ENCODE measurements around the gene DSN1.

Gene DSN1

DNA sequence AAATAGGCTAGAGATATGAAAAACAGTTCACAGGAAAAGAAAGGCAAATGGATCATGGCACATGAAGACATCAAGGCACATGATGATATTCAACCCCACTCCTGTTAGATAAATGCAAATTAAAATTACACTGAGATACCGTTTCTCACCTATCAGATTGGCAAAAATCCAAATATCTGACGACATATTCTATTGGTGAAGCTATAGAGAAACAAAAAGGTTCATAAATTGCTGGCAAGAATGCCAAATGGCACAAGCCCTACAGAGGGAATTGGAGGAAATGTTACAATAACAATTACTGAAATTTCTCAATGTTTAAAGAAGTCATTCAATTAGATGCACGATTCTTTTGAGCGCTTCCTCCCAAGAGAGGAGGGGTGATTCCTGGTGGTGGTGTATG, 45.3 kb upstream of the DSN1 start:
- H3K36me3 ChIP-seq (ENCODE audit: control insufficient read depth in 4 of 4, insufficient read depth in 4 of 4, low read length in 3 of 4): peaks cover 10 to 48% (median 23%) of the 10 kb centered on the region in 4 experiments
- H3K27me3 ChIP-seq (replicated peaks in 2 of 5; ENCODE audit: control insufficient read depth in 4 of 5, insufficient read depth in 5 of 5, low read length in 4 of 5): no peaks in the 10 kb centered on the region
- WGBS (ENCODE audit: insufficient coverage): no CpG with 5 or more reads among the region's 4 CpGs
- peak in 1 of 3 donors; percentile 33 for DNase-seq
- H3K4me3 ChIP-seq (ENCODE audit: control insufficient read depth in 1 of 7, extremely low read depth in 1 of 7, insufficient read depth in 4 of 7, low read depth in 2 of 7, low read length in 6 of 7): no peak overlapping the region
- no peak overlapping the region for H3K27ac ChIP-seq (ENCODE audit: insufficient read depth in 1 of 2, low read depth in 1 of 2, low read length in 2 of 2, poor library complexity in 1 of 2, severe bottlenecking in 2 of 2)
- H3K9me3 ChIP-seq (ENCODE audit: control extremely low read depth in 1 of 5, control insufficient read depth in 4 of 5, insufficient read depth in 2 of 5, low read depth in 1 of 5, low read length in 4 of 5): no peaks in the 10 kb centered on the region
- no peaks in the 10 kb centered on the region for H3K4me1 ChIP-seq (ENCODE audit: control extremely low read depth in 1 of 4, control insufficient read depth in 4 of 4, insufficient read depth in 4 of 4, low read length in 3 of 4)
- CTCF ChIA-PET: interaction anchor here (0.5 to 2.2 kb wide), 7 partner anchors 11 to 68 kb away, joined by 3 to 11 read pairs (median 3); no protein-coding TSS in a partner anchor
- POLR2A ChIA-PET: no interaction called here

DNA sequence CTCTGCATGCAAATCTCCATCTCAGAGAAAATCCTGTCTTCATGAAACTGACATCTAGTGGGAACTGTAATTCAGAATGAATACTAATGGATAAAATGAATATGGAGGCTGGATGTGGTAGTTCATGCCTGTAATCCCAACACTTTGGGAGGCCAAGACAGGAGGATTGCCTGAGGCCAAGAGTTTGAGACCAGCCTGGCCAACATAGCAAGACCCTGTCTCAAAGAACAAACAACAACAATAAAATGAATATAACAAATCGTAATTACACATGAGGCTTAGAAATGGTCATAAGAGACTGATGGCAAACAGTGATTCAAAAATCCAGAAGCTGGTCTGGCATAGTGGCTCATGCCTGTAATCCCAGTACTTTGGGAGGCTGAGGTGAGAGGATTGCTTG, 44.6 kb upstream of the DSN1 start:
- DNase-seq: no peak
- Histone ChIP-seq H3K9me3 (ENCODE audit: control extremely low read depth in 1 of 5, control insufficient read depth in 4 of 5, insufficient read depth in 2 of 5, low read depth in 1 of 5, low read length in 4 of 5) (no peaks in the 10 kb centered on the region), H3K4me3 (ENCODE audit: control insufficient read depth in 1 of 7, extremely low read depth in 1 of 7, insufficient read depth in 4 of 7, low read depth in 2 of 7, low read length in 6 of 7) (no peak overlapping the region), H3K27me3 (replicated peaks in 2 of 5; ENCODE audit: control insufficient read depth in 4 of 5, insufficient read depth in 5 of 5, low read length in 4 of 5) (no peaks in the 10 kb centered on the region), H3K27ac (ENCODE audit: insufficient read depth in 1 of 2, low read depth in 1 of 2, low read length in 2 of 2, poor library complexity in 1 of 2, severe bottlenecking in 2 of 2) (no peak overlapping the region), H3K4me1 (ENCODE audit: control extremely low read depth in 1 of 4, control insufficient read depth in 4 of 4, insufficient read depth in 4 of 4, low read length in 3 of 4) (no peaks in the 10 kb centered on the region), H3K36me3 (ENCODE audit: control insufficient read depth in 4 of 4, insufficient read depth in 4 of 4, low read length in 3 of 4) (peaks cover 11 to 45% (median 24%) of the 10 kb centered on the region in 4 experiments)
- WGBS (ENCODE audit: insufficient coverage): 100% methylated on average over 1 of the region's 1 CpG
- POLR2A ChIA-PET: no interaction called here
- CTCF ChIA-PET: interaction anchor here (1.1 to 2.2 kb wide), 5 partner anchors 10 to 18 kb away, joined by 3 to 11 read pairs (median 7); no protein-coding TSS in a partner anchor

DNA sequence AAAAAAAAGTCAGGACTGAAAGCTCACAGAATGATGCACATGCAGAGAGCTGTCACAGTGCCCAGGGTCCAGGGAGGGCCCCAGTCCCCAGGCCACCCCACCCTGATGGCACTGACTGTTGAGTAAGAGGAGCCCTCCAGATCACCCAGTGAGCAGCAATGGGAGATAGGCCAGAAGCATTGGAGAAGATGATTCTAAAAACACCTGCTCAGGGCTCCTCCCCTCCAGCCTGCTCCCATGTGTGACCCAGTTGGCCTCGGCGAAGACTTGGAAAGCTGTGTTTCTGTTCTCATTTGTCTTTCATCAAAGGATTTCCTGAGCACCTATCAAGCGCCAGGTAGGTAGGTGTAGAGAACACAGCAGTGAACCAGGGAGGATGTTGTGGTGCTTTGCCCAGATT, 43.9 kb upstream of the DSN1 start:
- 100% methylated on average over 3 of the region's 3 CpGs for WGBS (ENCODE audit: insufficient coverage)
- ChIA-PET POLR2A (no interaction called here), CTCF (interaction anchor here (0.9 to 1.9 kb wide), 6 partner anchors 9 to 43 kb away, joined by 3 to 7 read pairs (median 5); partner anchors contain the start of gene DSN1)
- no peaks in the 10 kb centered on the region for H3K9me3 ChIP-seq (ENCODE audit: control extremely low read depth in 1 of 5, control insufficient read depth in 4 of 5, insufficient read depth in 2 of 5, low read depth in 1 of 5, low read length in 4 of 5)
- H3K27me3 ChIP-seq (replicated peaks in 2 of 5; ENCODE audit: control insufficient read depth in 4 of 5, insufficient read depth in 5 of 5, low read length in 4 of 5): no peaks in the 10 kb centered on the region
- H3K27ac ChIP-seq (ENCODE audit: insufficient read depth in 1 of 2, low read depth in 1 of 2, low read length in 2 of 2, poor library complexity in 1 of 2, severe bottlenecking in 2 of 2): no peak overlapping the region
- no peak for DNase-seq
- no peaks in the 10 kb centered on the region for H3K4me1 ChIP-seq (ENCODE audit: control extremely low read depth in 1 of 4, control insufficient read depth in 4 of 4, insufficient read depth in 4 of 4, low read length in 3 of 4)
- H3K36me3 ChIP-seq (ENCODE audit: control insufficient read depth in 4 of 4, insufficient read depth in 4 of 4, low read length in 3 of 4): peaks cover 14 to 47% (median 28%) of the 10 kb centered on the region in 4 experiments
- H3K4me3 ChIP-seq (ENCODE audit: control insufficient read depth in 1 of 7, extremely low read depth in 1 of 7, insufficient read depth in 4 of 7, low read depth in 2 of 7, low read length in 6 of 7): no peak overlapping the region

DNA sequence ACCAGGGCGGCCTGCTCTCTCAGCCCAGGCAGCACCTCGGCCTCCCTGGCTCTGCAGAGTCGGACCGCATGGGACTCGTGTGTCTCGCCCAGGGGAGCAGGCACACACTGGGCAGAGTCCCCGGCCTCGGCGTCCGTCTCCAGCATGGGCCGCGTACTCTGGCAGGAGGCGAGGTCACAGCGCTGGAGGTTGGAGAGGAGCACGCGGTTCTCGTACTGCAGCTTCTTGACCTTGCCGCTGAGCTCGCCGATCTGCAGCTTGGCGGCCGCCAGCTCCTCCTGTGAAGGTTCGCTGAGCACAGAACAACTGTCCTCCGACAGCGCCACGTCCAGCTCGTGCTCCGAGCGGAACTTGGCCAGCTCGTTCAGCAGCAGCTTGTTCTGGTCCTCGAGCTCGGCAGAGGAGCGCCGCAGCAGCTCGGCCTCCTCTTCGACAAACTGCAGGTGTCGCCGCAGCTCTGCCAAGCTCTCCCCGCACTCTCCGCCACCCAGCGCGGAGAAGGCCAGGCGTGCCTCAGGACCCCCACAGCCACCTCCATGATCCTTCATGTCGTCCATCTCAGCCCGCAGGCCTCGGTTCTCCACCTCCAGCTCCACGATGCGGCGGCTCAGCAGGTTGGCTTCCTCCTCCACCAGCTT, 42.0 kb upstream of the DSN1 start:
- Histone ChIP-seq H3K27me3 (replicated peaks in 2 of 5; ENCODE audit: control insufficient read depth in 4 of 5, insufficient read depth in 5 of 5, low read length in 4 of 5) (no peaks in the 10 kb centered on the region), H3K4me3 (ENCODE audit: control insufficient read depth in 1 of 7, extremely low read depth in 1 of 7, insufficient read depth in 4 of 7, low read depth in 2 of 7, low read length in 6 of 7) (no peak overlapping the region), H3K36me3 (ENCODE audit: control insufficient read depth in 4 of 4, insufficient read depth in 4 of 4, low read length in 3 of 4) (peaks cover 18 to 58% (median 42%) of the 10 kb centered on the region in 4 experiments), H3K27ac (ENCODE audit: insufficient read depth in 1 of 2, low read depth in 1 of 2, low read length in 2 of 2, poor library complexity in 1 of 2, severe bottlenecking in 2 of 2) (no peak overlapping the region), H3K9me3 (ENCODE audit: control extremely low read depth in 1 of 5, control insufficient read depth in 4 of 5, insufficient read depth in 2 of 5, low read depth in 1 of 5, low read length in 4 of 5) (no peaks in the 10 kb centered on the region), H3K4me1 (ENCODE audit: control extremely low read depth in 1 of 4, control insufficient read depth in 4 of 4, insufficient read depth in 4 of 4, low read length in 3 of 4) (no peaks in the 10 kb centered on the region)
- ChIA-PET POLR2A (no interaction called here), CTCF (interaction anchor here (1.0 to 2.0 kb wide), 6 partner anchors 9 to 106 kb away, joined by 3 to 5 read pairs (median 3); a partner anchor contains a TSS)
- 97% methylated on average over 49 of the region's 49 CpGs for WGBS (ENCODE audit: insufficient coverage)
- no peak for DNase-seq

DNA sequence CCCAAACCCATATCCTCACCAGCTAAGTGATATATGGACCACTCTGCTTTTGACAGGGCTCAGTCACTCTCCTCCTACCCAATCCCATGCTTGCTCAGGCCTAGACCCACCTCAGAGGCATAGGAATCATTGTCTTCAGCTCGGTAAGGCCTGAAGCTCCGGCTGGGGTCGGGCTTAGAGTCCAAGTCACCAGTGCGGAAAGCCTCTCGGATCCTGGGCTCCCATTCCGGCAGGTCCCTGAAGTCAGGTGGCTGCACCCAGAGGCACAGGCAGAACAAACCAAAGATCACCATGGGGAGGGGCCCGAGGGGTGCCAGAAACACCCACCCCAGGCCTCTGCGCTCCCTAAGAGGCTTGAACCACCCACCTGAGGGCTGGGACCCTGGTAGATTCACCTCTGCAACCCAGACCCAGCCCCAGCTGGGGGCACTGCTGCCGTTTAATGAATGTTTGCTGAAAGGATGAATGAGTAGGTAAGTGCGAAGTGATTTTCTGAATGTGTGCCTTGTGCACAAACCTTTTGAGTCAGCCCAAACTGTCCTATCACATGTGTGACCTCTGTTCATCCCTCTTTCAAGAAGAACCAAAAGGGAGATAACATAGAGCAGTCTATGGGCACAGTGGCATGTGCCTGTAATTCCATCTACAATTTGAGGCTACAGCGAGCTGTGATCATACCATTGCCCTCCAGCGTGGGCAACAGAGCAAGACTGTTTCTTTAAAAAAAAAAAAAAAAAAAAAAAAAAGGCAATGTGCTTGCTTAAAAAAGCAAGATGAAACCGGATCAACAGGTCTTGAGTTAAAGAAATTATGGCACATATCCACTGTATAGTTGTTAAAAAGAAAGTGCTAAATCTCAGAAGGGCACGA, 39.3 kb upstream of the DSN1 start:
- WGBS (ENCODE audit: insufficient coverage): 96% methylated on average over 13 of the region's 14 CpGs
- Histone ChIP-seq H3K27me3 (replicated peaks in 2 of 5; ENCODE audit: control insufficient read depth in 4 of 5, insufficient read depth in 5 of 5, low read length in 4 of 5) (no peaks in the 10 kb centered on the region), H3K4me1 (ENCODE audit: control extremely low read depth in 1 of 4, control insufficient read depth in 4 of 4, insufficient read depth in 4 of 4, low read length in 3 of 4) (no peaks in the 10 kb centered on the region), H3K36me3 (ENCODE audit: control insufficient read depth in 4 of 4, insufficient read depth in 4 of 4, low read length in 3 of 4) (peaks cover 18 to 76% (median 43%) of the 10 kb centered on the region in 4 experiments), H3K27ac (ENCODE audit: insufficient read depth in 1 of 2, low read depth in 1 of 2, low read length in 2 of 2, poor library complexity in 1 of 2, severe bottlenecking in 2 of 2) (no peak overlapping the region), H3K9me3 (ENCODE audit: control extremely low read depth in 1 of 5, control insufficient read depth in 4 of 5, insufficient read depth in 2 of 5, low read depth in 1 of 5, low read length in 4 of 5) (no peaks in the 10 kb centered on the region), H3K4me3 (ENCODE audit: control insufficient read depth in 1 of 7, extremely low read depth in 1 of 7, insufficient read depth in 4 of 7, low read depth in 2 of 7, low read length in 6 of 7) (no peak overlapping the region)
- POLR2A ChIA-PET: no interaction called here
- CTCF ChIA-PET: interaction anchor here (1.3 to 2.8 kb wide), 2 partner anchors 10 to 68 kb away, joined by 3 to 9 read pairs; no protein-coding TSS in a partner anchor
- DNase-seq: no peak

DNA sequence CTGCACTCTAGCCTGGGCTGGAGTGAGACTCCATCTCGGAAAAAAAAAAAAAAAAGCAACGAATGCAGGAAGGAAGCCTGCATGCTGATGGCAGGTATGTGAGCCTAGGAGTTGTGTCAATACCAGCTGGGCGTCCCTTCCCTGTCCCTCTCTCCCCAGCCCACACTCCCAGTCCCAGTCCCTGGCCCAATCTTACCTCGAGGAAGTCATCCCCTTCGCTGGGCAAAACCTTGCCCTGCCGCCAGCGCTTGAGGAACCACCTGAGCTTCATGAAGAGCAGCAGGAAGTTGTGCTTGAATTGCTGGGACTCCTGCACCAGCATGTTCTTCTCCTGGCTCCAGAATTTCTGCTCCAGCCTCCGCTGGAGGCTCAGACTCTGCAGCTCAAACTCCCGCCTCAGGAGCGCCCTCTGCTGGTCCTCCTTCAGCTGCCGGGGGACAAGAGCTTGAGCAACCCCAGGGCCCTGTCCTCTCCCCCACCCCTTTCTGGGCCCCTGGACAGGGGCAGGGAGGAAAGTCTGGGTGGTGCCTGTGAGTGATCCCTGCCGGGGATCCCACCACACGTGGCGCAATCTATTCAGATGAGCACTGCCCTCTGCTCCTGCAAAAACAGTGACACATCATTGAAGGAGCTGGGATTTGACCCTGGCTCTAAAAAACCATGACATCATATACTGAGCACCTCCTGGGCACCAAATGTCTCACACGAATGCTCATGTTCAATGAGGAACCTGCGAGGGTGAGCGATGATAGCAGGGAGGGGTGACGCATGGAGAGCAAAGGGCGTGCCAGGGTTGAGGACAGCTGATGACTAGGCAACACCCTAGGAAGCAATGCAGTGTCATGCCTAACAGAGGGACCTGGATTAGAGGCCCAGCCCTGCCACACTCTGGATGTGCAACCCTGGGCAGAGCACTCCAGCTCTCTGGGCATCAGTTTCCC, 35.0 kb upstream of the DSN1 start:
- DNase-seq: peak; percentile 56 to 70 (median 60)
- 78% methylated on average over 16 of the region's 19 CpGs for WGBS (ENCODE audit: insufficient coverage)
- Histone ChIP-seq H3K27ac (ENCODE audit: insufficient read depth in 1 of 2, low read depth in 1 of 2, low read length in 2 of 2, poor library complexity in 1 of 2, severe bottlenecking in 2 of 2) (no peak overlapping the region), H3K9me3 (ENCODE audit: control extremely low read depth in 1 of 5, control insufficient read depth in 4 of 5, insufficient read depth in 2 of 5, low read depth in 1 of 5, low read length in 4 of 5) (no peaks in the 10 kb centered on the region), H3K27me3 (replicated peaks in 2 of 5; ENCODE audit: control insufficient read depth in 4 of 5, insufficient read depth in 5 of 5, low read length in 4 of 5) (no peaks in the 10 kb centered on the region), H3K36me3 (ENCODE audit: control insufficient read depth in 4 of 4, insufficient read depth in 4 of 4, low read length in 3 of 4) (peaks cover 21 to 78% (median 51%) of the 10 kb centered on the region in 4 experiments), H3K4me3 (ENCODE audit: control insufficient read depth in 1 of 7, extremely low read depth in 1 of 7, insufficient read depth in 4 of 7, low read depth in 2 of 7, low read length in 6 of 7) (no peak overlapping the region), H3K4me1 (ENCODE audit: control extremely low read depth in 1 of 4, control insufficient read depth in 4 of 4, insufficient read depth in 4 of 4, low read length in 3 of 4) (no peaks in the 10 kb centered on the region)
- CTCF ChIA-PET: interaction anchor here (0.7 to 2.5 kb wide), 16 partner anchors 9 to 77 kb away, joined by 3 to 11 read pairs (median 4); no protein-coding TSS in a partner anchor
- POLR2A ChIA-PET: interaction anchor here (1.3 kb wide), 1 partner anchor 48 kb away, joined by 3 read pairs; no protein-coding TSS in a partner anchor
